Ovary (tissue), 9 donors: ENCODE data around the gene DIO3. TPM values are rescaled to one million over a fixed set of nuclear protein-coding genes. Genes with fewer than 3 reads are reported as not detected.
"Not testable (repeated sequence)": the region's sequence is repeated elsewhere in the genome, so short reads cannot be mapped to it uniquely, and the experiment has no call there.

ENCODE experiments used
- DNase-seq, 5 donors: peaks; one replicate each; pipeline ENCODE4 v3.0.0-alpha.2; 2019 to 2020
- H3K27ac ChIP-seq, 2 donors: fragments of 200-600 bp; one replicate each; pipeline versions ENCODE4 v1.5.1 to v1.8.0; 2019 to 2022
- H3K27me3 ChIP-seq: fragments of 200-600 bp; one replicate; pipeline ENCODE4 v1.8.0; 2022
- H3K36me3 ChIP-seq: fragments of 200-600 bp; sonication (generic); one replicate; pipeline ENCODE4 v1.5.1; 2019
- H3K4me1 ChIP-seq: one replicate; pipeline ENCODE4 v1.8.1; 2013; ENCODE audit warnings: mild to moderate bottlenecking, moderate library complexity; ENCODE audit not compliant: insufficient read depth
- H3K4me3 ChIP-seq: fragments of 200-600 bp; sonication (generic); one replicate; pipeline ENCODE4 v1.5.1; 2017
- H3K9me3 ChIP-seq, 2 donors: fragments of 200-600 bp in 1 of 2; sonication (generic) in 1 of 2; one replicate each; pipeline versions ENCODE4 v1.5.1 to v1.8.1; 2013 to 2019; ENCODE audit warnings: mild to moderate bottlenecking in 1 of 2, moderate library complexity in 1 of 2
- EP300 ChIP-seq: sonication (generic); formaldehyde crosslinking; IDR thresholded peaks from one replicate; pipeline ENCODE4 v1.6.1; 2017; ENCODE audit warnings: antibody characterized with exemption
- POLR2A ChIP-seq: fragments of 450-650 bp; IDR thresholded peaks from one replicate; pipeline ENCODE4 v1.6.1; 2017; ENCODE audit warnings: antibody characterized with exemption, mild to moderate bottlenecking, moderate library complexity
- WGBS, 3 donors: extraction: QIAGEN DNeasy Blood & Tissue Kit in 1 of 3; methylation state at CpG; one replicate each; pipeline versions ENCODE4 v1.1.5 to v1.1.7; 2013 to 2017; 5-methylcytosine and 5-hydroxymethylcytosine counted together
- intact Hi-C, 4 donors: fragments of 100-400 bp; cut with DNase I; formaldehyde crosslinking; loops; one replicate each; pipeline versions ENCODE4 v1.11.0 to v1.15.1; 2022 to 2023
- polyA plus RNA-seq, 2 donors: library from polyadenylated mRNA; stranded (reverse); fragments of 200-250 nt in 1 of 2; fragments of 350-450 nt in 1 of 2; fragmentation: Illumina TruSeq in 1 of 2; extraction: RNeasy Lipid Tissue Mini Kit (QIAGEN cat#74804) in 1 of 2; gene quantifications; one replicate each; pipeline ENCODE4 v1.2.3, GENCODE V29; 2013 to 2014
- total RNA-seq, 7 donors: library from RNA; depleted of rRNA in 2 of 7; stranded (reverse); fragments of >200 nt in 2 of 7; fragmentation: NEBNext Ultra II Directional in 3 of 7; extraction: Animal tissue kit (Norgen Biotek cat#: 25700) in 3 of 7; gene quantifications; one replicate each; pipeline versions ENCODE4 v1.1.0 to v1.2.4, GENCODE V29; 2016 to 2023
- TF ChIP-seq, protein P1 (sequence below), 3 donors: fragments of 450-650 bp in 2 of 3; fragments of 200-600 bp in 1 of 3; IDR thresholded peaks; one replicate each; pipeline versions ENCODE4 v1.5.1 to v1.8.0; 2016 to 2022; ENCODE audit warnings: antibody characterized with exemption in 3 of 3, mild to moderate bottlenecking in 1 of 3
- donor health status: DM: no; HTN: no; CAD: no; lungs with moderate emphysema.
- donor health status: DM: no; HTN: no; CAD: no.
- donor health status: Bipolar disorder and iron deficiency.
- donor health status: DM: yes; HTN: yes; CAD: no.
- donor health status: DM: no; HTN: no; CAD: no.
- donor health status: DM: yes; HTN: yes; CAD: no.

The DIO3 gene
- total and polyA plus RNA-seq, 9 donors, result 3.1 to 24.7 (median 13.9) TPM

DNA sequence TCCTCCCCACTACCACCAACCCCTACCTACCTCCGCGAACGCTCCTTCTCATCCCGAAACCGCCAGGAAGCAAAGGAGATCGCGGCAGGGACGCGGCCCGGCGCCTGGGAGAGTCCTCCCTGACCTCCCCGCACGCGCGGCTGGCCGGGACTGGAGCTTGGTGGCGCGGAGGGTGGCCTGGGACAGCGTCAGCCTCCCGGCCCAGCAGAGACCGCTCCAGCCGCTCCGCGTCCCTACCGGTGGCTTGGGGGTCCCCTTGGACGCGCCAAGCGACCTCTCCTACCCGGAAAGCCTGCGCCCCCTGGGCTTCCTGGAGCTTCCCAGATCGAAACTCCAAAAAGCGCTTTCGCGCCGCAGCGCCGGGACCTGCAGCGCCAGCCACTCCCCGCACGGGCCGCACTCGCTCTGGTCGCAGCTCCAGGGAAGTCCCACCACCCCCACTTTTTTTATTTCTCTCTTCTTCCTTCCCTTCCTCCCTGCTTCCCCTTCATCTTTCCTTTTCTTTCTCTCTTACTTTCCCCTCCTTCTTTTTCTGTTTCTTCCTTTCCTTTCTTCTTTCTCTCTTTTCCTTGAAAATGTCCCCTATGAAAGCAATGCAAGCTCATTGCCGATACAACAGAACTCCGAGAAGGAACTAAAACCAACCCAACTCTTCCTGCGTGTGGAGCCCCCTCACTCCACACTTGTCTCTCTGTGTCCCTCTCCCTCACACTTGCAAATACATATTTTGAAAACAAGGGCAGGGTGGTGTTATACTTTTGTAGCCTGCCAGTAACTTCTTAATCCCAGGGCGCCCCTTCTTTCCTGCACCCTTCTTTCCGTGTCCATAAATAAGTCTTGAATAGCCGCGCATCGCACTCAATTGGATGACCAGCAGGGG lies 3.8 kb downstream of the DIO3 start:
- Histone ChIP-seq H3K27ac (no peak overlapping the region), H3K4me1 (peaks cover 6% of the 10 kb centered on the region), H3K9me3 (peaks cover 5 to 17% of the 10 kb centered on the region in 2 donors), H3K27me3 (no peaks in the 10 kb centered on the region), H3K36me3 (no peaks in the 10 kb centered on the region), H3K4me3 (peak overlapping the region; percentile 21)
- TF ChIP-seq EP300, result no peak
- TF ChIP-seq, protein P1, sequence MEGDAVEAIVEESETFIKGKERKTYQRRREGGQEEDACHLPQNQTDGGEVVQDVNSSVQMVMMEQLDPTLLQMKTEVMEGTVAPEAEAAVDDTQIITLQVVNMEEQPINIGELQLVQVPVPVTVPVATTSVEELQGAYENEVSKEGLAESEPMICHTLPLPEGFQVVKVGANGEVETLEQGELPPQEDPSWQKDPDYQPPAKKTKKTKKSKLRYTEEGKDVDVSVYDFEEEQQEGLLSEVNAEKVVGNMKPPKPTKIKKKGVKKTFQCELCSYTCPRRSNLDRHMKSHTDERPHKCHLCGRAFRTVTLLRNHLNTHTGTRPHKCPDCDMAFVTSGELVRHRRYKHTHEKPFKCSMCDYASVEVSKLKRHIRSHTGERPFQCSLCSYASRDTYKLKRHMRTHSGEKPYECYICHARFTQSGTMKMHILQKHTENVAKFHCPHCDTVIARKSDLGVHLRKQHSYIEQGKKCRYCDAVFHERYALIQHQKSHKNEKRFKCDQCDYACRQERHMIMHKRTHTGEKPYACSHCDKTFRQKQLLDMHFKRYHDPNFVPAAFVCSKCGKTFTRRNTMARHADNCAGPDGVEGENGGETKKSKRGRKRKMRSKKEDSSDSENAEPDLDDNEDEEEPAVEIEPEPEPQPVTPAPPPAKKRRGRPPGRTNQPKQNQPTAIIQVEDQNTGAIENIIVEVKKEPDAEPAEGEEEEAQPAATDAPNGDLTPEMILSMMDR (IDR thresholded peaks at IDR 0.05), result no peak
- no peak for TF ChIP-seq POLR2A
- intact Hi-C loops, result loop anchor here in 3 of 4 donors (5.0 to 10.0 kb wide), 6 partner anchors 88 to 660 kb away; partner anchors contain the start of gene RTL1 (in 1 of the 3)
- peak in 1 of 5 donors; percentile 26 for DNase-seq
- WGBS, 3 donors, result 3% methylated on average over 51 of the region's 51 CpGs

GRCh38 chr14:101567252-101567651 lies 6.0 kb downstream of the DIO3 start:
- WGBS, 3 donors, result 84 to 90% (median 84%) methylated on average over 5 of the region's 5 CpGs
- Histone ChIP-seq H3K4me1 (peaks cover 6% of the 10 kb centered on the region), H3K27me3 (no peaks in the 10 kb centered on the region), H3K4me3 (no peak overlapping the region), H3K36me3 (no peaks in the 10 kb centered on the region), H3K27ac (no peak overlapping the region), H3K9me3 (peaks cover 0 to 5% of the 10 kb centered on the region in 2 donors)
- TF ChIP-seq, protein P1 (IDR thresholded peaks at IDR 0.05), result no peak
- TF ChIP-seq POLR2A (no peak), EP300 (no peak)
- no peak for DNase-seq
- intact Hi-C loops, result loop anchor here in 3 of 4 donors (10.0 kb wide), 3 partner anchors 382 to 662 kb away; partner anchors contain the start of gene RTL1 (in 1 of the 3)

DNA sequence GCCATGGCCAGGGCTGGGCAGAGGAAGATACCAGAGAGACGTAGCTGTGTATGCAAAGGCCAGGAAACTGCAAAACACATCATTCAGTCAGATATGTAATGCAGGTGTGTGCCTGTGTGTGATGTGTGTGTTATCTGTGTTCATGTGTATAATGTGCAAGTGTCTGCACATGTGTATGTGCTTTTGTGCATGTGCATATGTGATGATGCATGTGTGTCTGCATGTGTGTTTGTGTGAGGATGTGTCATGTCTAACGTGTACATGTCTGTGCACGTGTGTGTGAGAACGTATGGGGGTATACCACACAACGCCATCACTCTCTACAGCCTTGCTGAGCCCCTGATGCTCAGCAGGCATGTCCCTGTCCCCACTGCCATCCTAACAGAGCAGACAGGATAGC lies 9.7 kb downstream of the DIO3 start:
- WGBS, 3 donors, result 51 to 80% (median 76%) methylated on average over 5 of the region's 5 CpGs
- TF ChIP-seq POLR2A (no peak), EP300 (no peak)
- TF ChIP-seq, protein P1 (IDR thresholded peaks at IDR 0.05), result no peak
- no peaks in the 10 kb centered on the region for H3K27me3 ChIP-seq
- intact Hi-C loops, result no loop called here
- no peak overlapping the region for H3K4me3 ChIP-seq
- H3K27ac ChIP-seq, result no peak overlapping the region
- H3K9me3 ChIP-seq, result no peaks in the 10 kb centered on the region
- H3K36me3 ChIP-seq, result no peaks in the 10 kb centered on the region
- H3K4me1 ChIP-seq, result no peaks in the 10 kb centered on the region
- no peak for DNase-seq

GRCh38 chr14:101572526-101572925 lies 11.2 kb downstream of the DIO3 start:
- 84 to 88% (median 87%) methylated on average over 6 of the region's 6 CpGs for WGBS, 3 donors
- H3K27me3 ChIP-seq, H3K36me3 ChIP-seq, H3K27ac ChIP-seq, H3K4me1 ChIP-seq, H3K4me3 ChIP-seq, H3K9me3 ChIP-seq, intact Hi-C loops, DNase-seq: not testable (repeated sequence)

GRCh38 chr14:101573289-101573688 lies 12.0 kb downstream of the DIO3 start:
- H3K9me3 ChIP-seq, result no peaks in the 10 kb centered on the region
- intact Hi-C loops, result no loop called here
- no peak overlapping the region for H3K27ac ChIP-seq
- no peak overlapping the region for H3K4me3 ChIP-seq
- no peaks in the 10 kb centered on the region for H3K27me3 ChIP-seq
- H3K4me1 ChIP-seq, result no peaks in the 10 kb centered on the region
- TF ChIP-seq POLR2A (no peak), EP300 (no peak)
- TF ChIP-seq, protein P1 (IDR thresholded peaks at IDR 0.05), result no peak
- H3K36me3 ChIP-seq, result no peaks in the 10 kb centered on the region
- no peak for DNase-seq
- WGBS, 3 donors, result 75 to 93% (median 81%) methylated on average over 8 of the region's 8 CpGs
